WERI-Rb-1 (cell line): ENCODE data around the gene SPTBN1.

Experiments
- DNase-seq: peaks from one replicate; pipeline ENCODE4 v3.0.0-alpha.2; 2020
- H3K27ac ChIP-seq: fragments of 250-450 bp; sonication (Bioruptor Pico); 2 replicates; pipeline ENCODE4 v1.5.1; 2020; ENCODE audit warnings: mild to moderate bottlenecking, moderate library complexity
- H3K27me3 ChIP-seq: fragments of 250-450 bp; sonication (Bioruptor Pico); 2 replicates; pipeline ENCODE4 v1.5.1; 2021; ENCODE audit warnings: mild to moderate bottlenecking, low read depth, moderate library complexity; ENCODE audit not compliant: insufficient read depth, severe bottlenecking
- H3K36me3 ChIP-seq: fragments of 250-450 bp; sonication (Bioruptor Pico); 2 replicates; pipeline ENCODE4 v1.5.1; 2020; ENCODE audit warnings: mild to moderate bottlenecking, moderate library complexity
- H3K4me3 ChIP-seq: 2 replicates; pipeline ENCODE4 v1.5.1; 2011; ENCODE audit warnings: low read depth, mild to moderate bottlenecking, control low read depth, low read length
- H3K9me3 ChIP-seq: fragments of 250-450 bp; sonication (Bioruptor Pico); 2 replicates; pipeline ENCODE4 v1.5.1; 2021; ENCODE audit warnings: mild to moderate bottlenecking, moderate library complexity; ENCODE audit not compliant: severe bottlenecking
- CTCF ChIP-seq: IDR thresholded peaks from 2 replicates; pipeline ENCODE4 v1.5.1; 2011; ENCODE audit warnings: low read depth, mild to moderate bottlenecking, control low read depth, inconsistent platforms, low read length

Gene SPTBN1

GRCh38 chr2:54720563-54720962 is 264.4 kb downstream of the SPTBN1 start:
- DNase-seq: no peak
- no peak overlapping the region for H3K27ac ChIP-seq
- no peaks in the 10 kb centered on the region for H3K27me3 ChIP-seq
- H3K36me3 ChIP-seq: no peaks in the 10 kb centered on the region
- no peak for TF ChIP-seq CTCF
- H3K9me3 ChIP-seq: no peaks in the 10 kb centered on the region
- H3K4me3 ChIP-seq: no peak overlapping the region
